PC-3 (cell line): ENCODE data around the gene FCAMR.

Experiments
- EZH2phosphoT487 ChIP-seq: fragments of 300-600 bp; sonication (generic); IDR thresholded peaks from 2 replicates; pipeline ENCODE4 v1.6.1; 2018; ENCODE audit warnings: mild to moderate bottlenecking, antibody characterized with exemption, low read length, borderline replicate concordance
- TF ChIP-seq, protein P1 (sequence below): fragments of 300-600 bp; sonication (generic); conservative IDR thresholded peaks from 2 replicates; pipeline ENCODE4 v1.5.1; 2017; ENCODE audit warnings: antibody characterized with exemption, low read depth, mild to moderate bottlenecking, low read length

DNA sequence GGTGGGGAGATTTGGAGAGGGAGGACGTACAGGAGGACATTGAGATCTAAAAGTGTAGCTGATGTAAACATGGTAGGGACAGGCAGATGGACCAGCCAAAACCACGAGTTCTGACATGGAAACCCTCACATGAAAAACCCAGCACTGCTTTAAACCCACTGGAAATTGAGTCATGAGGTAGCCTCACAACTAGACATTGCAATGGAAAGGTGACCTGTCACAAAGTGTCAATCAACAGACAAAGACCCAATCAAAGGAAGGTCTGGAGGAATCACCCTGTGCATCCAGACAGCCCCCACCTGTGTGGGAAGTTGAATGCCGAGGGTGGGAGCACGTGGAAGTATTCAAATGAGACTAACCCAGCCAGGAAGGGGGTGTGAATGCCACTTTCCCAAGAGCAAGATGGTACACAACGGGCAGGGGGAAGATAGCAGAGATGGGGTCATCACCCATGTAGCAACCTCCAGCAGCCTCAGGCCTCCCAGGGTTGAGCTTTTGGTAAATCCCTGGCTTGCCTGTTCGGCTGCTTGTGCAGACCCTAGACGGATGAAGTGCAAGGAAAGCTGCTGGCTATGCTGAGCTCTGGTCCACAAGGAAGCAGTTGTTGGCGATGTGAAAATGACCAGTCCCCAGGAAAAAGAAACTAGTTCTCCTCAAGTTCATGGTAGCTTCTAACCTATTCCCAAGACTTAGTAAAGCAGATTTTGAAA is 54.1 kb downstream of the FCAMR start:
- TF ChIP-seq, protein P1, sequence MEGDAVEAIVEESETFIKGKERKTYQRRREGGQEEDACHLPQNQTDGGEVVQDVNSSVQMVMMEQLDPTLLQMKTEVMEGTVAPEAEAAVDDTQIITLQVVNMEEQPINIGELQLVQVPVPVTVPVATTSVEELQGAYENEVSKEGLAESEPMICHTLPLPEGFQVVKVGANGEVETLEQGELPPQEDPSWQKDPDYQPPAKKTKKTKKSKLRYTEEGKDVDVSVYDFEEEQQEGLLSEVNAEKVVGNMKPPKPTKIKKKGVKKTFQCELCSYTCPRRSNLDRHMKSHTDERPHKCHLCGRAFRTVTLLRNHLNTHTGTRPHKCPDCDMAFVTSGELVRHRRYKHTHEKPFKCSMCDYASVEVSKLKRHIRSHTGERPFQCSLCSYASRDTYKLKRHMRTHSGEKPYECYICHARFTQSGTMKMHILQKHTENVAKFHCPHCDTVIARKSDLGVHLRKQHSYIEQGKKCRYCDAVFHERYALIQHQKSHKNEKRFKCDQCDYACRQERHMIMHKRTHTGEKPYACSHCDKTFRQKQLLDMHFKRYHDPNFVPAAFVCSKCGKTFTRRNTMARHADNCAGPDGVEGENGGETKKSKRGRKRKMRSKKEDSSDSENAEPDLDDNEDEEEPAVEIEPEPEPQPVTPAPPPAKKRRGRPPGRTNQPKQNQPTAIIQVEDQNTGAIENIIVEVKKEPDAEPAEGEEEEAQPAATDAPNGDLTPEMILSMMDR, result no peak
- TF ChIP-seq EZH2phosphoT487, result no peak
